Measurements from ENCODE around the gene KCNQ1OT1. TPM values are rescaled to one million over a fixed set of nuclear protein-coding genes. Genes with fewer than 3 reads are reported as not detected.
A peak's percentile ranks its signal among the peaks of the same experiment; 100 is the strongest.

The KCNQ1OT1 gene
- total RNA-seq, 1 donor, result 5.1 TPM

GRCh38 chr11:2655834-2656622 is 43.8 kb downstream of the KCNQ1OT1 start:
- H2AFZ ChIP-seq (ENCODE audit: low read length), result no peak overlapping the region
- H3K4me2 ChIP-seq (ENCODE audit: insufficient read depth, low read length), result no peak overlapping the region
- peaks cover 30% of the 10 kb centered on the region for H3K9me3 ChIP-seq (ENCODE audit: low read depth, low read length)
- H3K27me3 ChIP-seq (ENCODE audit: insufficient read depth, low read length), result no peaks in the 10 kb centered on the region
- H3K36me3 ChIP-seq (ENCODE audit: insufficient read depth, low read length), result no peaks in the 10 kb centered on the region
- H4K20me1 ChIP-seq (ENCODE audit: insufficient read depth, low read length), result no peaks in the 10 kb centered on the region
- H3K27ac ChIP-seq (ENCODE audit: low read depth, low read length), result no peak overlapping the region
- H3K79me2 ChIP-seq (ENCODE audit: insufficient read depth, low read length), result no peaks in the 10 kb centered on the region
- no peak for TF ChIP-seq CTCF (IDR thresholded peaks at IDR 0.05; ENCODE audit: extremely low read depth, low read depth, low read length)
- no peaks in the 10 kb centered on the region for H3K4me1 ChIP-seq (ENCODE audit: insufficient read depth, low read length)
- H3K4me3 ChIP-seq (ENCODE audit: insufficient read depth, low read length), result no peak overlapping the region
- DNase-seq (ENCODE audit: insufficient read length, low spot score, missing footprints), result no peak

DNA sequence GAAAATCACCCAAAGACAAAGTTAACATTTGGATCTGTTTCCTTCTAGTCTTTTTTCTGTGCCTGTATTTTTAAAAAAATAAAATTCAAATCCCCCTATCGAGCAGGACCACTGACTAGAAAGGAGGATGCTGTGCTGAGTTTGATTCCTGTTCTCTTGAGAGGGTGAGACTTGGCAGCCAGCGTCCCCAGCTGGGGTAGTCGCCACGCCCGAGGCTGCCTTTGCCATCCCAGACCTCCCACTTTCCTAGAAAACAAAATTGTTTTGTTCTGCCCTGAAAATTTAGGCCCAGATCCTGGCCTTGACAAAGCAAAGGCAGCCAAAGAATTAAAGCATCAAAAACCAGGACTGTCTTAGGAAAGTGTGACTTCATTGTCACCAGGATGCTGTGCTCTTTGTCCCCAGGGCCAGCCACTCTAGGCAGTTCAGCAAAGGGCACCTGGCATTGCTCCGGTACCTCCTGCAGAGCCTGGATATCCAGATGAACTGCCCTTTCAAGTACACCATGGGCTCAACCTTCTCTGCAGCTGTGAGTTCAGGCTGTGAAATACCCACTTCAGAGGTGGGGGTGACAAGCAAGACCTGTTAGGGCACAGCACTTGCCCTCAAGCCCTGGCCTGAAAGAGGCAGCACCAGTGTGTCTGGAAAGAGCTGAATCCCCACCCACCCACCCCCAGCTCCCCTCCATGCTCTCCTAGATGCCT is 44.6 kb downstream of the KCNQ1OT1 start:
- Histone ChIP-seq H3K79me2 (ENCODE audit: insufficient read depth, low read length) (no peaks in the 10 kb centered on the region), H3K36me3 (ENCODE audit: insufficient read depth, low read length) (no peaks in the 10 kb centered on the region), H2AFZ (ENCODE audit: low read length) (no peak overlapping the region), H3K27ac (ENCODE audit: low read depth, low read length) (no peak overlapping the region), H3K4me3 (ENCODE audit: insufficient read depth, low read length) (no peak overlapping the region), H3K9me3 (ENCODE audit: low read depth, low read length) (peaks cover 29% of the 10 kb centered on the region), H3K4me2 (ENCODE audit: insufficient read depth, low read length) (no peak overlapping the region), H4K20me1 (ENCODE audit: insufficient read depth, low read length) (no peaks in the 10 kb centered on the region), H3K4me1 (ENCODE audit: insufficient read depth, low read length) (no peaks in the 10 kb centered on the region), H3K27me3 (ENCODE audit: insufficient read depth, low read length) (no peaks in the 10 kb centered on the region)
- no peak for DNase-seq (ENCODE audit: insufficient read length, low spot score, missing footprints)
- no peak for TF ChIP-seq CTCF (IDR thresholded peaks at IDR 0.05; ENCODE audit: extremely low read depth, low read depth, low read length)

GRCh38 chr11:2653930-2654739 is 45.7 kb downstream of the KCNQ1OT1 start:
- Histone ChIP-seq H3K27me3 (ENCODE audit: insufficient read depth, low read length) (no peaks in the 10 kb centered on the region), H3K4me2 (ENCODE audit: insufficient read depth, low read length) (no peak overlapping the region), H2AFZ (ENCODE audit: low read length) (no peak overlapping the region), H3K79me2 (ENCODE audit: insufficient read depth, low read length) (no peaks in the 10 kb centered on the region), H4K20me1 (ENCODE audit: insufficient read depth, low read length) (no peaks in the 10 kb centered on the region), H3K4me3 (ENCODE audit: insufficient read depth, low read length) (no peak overlapping the region), H3K4me1 (ENCODE audit: insufficient read depth, low read length) (no peaks in the 10 kb centered on the region), H3K36me3 (ENCODE audit: insufficient read depth, low read length) (no peaks in the 10 kb centered on the region), H3K9me3 (ENCODE audit: low read depth, low read length) (peaks cover 26% of the 10 kb centered on the region), H3K27ac (ENCODE audit: low read depth, low read length) (no peak overlapping the region)
- no peak for TF ChIP-seq CTCF (IDR thresholded peaks at IDR 0.05; ENCODE audit: extremely low read depth, low read depth, low read length)
- peak; percentile 48 for DNase-seq (ENCODE audit: insufficient read length, low spot score, missing footprints)

Measured in osteoblast (primary cell).